Measurements from ENCODE around the gene MTIF2.

Gene MTIF2

GRCh38 chr2:55239656-55240222 is 29.3 kb downstream of the MTIF2 start:
- DNase-seq (ENCODE audit: low read depth): no peak
- TF ChIP-seq, protein P1, sequence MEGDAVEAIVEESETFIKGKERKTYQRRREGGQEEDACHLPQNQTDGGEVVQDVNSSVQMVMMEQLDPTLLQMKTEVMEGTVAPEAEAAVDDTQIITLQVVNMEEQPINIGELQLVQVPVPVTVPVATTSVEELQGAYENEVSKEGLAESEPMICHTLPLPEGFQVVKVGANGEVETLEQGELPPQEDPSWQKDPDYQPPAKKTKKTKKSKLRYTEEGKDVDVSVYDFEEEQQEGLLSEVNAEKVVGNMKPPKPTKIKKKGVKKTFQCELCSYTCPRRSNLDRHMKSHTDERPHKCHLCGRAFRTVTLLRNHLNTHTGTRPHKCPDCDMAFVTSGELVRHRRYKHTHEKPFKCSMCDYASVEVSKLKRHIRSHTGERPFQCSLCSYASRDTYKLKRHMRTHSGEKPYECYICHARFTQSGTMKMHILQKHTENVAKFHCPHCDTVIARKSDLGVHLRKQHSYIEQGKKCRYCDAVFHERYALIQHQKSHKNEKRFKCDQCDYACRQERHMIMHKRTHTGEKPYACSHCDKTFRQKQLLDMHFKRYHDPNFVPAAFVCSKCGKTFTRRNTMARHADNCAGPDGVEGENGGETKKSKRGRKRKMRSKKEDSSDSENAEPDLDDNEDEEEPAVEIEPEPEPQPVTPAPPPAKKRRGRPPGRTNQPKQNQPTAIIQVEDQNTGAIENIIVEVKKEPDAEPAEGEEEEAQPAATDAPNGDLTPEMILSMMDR (IDR thresholded peaks at IDR 0.05; ENCODE audit: control insufficient read depth, insufficient read depth, low read depth, low read length, missing control alignments): no peak
- H3K4me3 ChIP-seq (ENCODE audit: control insufficient read depth, low read depth, low read length): no peak overlapping the region

DNA sequence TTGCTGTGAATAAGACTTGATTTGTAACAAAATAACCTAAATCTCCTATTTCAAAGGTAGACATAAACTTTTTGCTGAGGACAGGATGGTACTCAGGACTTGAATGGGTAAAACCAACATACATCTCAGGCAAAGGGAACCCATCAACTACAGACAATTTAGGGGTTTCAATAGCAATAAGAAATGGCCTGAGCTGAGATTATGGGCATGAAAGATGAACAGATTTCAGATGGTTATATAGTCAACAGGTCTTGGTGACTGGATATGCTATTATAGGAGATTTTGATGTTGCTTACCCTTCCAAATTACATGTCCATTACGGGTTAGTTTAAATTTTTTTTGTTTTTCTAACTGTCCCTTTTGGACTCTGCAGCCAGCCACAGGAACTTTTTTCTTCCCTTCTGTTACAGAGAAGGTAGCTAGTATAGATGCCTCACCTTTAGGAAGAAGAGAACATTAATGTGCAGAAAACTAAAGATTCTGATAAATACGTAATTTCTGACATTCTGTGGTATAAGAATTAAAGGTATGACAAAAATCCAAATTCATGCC is 32.0 kb downstream of the MTIF2 start:
- no peak for DNase-seq (ENCODE audit: low read depth)
- no peak overlapping the region for H3K4me3 ChIP-seq (ENCODE audit: control insufficient read depth, low read depth, low read length)
- TF ChIP-seq, protein P1 (IDR thresholded peaks at IDR 0.05; ENCODE audit: control insufficient read depth, insufficient read depth, low read depth, low read length, missing control alignments): no peak

- H3K4me3 ChIP-seq (ENCODE audit: control insufficient read depth, low read depth, low read length): no peak overlapping the region
- no peak for DNase-seq (ENCODE audit: low read depth)
- TF ChIP-seq, protein P1 (IDR thresholded peaks at IDR 0.05; ENCODE audit: control insufficient read depth, insufficient read depth, low read depth, low read length, missing control alignments): no peak
Measured at GRCh38 chr2:55235724-55236538, 33.1 kb downstream of the MTIF2 start.

DNA sequence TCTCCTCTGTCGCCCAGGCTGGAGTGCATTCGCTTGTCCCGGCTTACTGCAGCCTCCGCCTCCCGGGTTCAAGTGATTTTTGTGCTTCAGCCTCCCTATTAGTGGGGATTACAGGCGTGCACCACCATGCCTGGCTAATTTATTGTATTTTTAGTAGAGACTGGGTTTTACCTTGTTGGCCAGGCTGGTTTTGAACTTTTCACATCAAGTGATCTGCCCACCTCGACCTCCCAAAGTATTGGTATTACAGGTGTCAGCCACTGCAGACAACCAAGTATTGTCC is 35.4 kb downstream of the MTIF2 start:
- H3K4me3 ChIP-seq (ENCODE audit: control insufficient read depth, low read depth, low read length): peak overlapping the region; percentile 96
- TF ChIP-seq, protein P1 (IDR thresholded peaks at IDR 0.05; ENCODE audit: control insufficient read depth, insufficient read depth, low read depth, low read length, missing control alignments): no peak
- DNase-seq (ENCODE audit: low read depth): no peak

DNA sequence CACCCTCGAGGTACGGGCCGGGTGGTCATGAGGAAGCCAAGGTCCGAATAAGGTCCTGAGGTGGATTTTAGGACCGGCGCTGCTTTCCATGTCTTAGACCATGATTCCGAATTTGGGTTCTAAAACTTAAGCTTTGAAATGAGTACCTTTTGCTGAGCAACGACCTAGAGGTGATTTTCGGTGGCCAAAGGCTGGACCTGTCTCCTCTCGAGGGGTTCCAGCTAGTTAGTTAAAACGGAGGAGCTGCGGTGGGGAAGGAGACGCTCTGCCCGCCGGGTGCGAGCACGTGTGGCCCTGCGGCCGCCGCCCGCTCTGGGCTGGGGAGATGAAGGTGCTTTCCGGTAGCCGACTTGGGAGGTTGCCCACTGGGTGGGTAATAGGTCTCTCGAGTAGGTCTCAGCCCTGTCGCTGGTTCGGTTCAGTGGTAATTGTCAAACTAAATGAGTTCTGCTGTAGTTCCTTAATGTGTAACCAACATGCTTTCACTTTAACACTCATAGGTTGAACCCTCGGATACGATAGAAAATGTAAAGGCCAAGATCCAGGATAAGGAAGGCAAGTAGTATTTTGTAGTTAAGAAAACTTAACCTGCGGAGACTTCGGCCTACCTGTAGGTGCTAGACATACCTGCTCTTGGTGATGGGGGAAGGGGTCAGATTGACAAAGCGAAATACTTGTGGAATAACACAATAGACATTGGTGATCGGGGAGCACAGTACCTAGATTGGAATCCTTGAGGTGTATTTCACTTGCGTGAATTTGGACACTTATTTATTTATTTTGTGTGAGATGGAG is 36.0 kb downstream of the MTIF2 start:
- H3K4me3 ChIP-seq (ENCODE audit: control insufficient read depth, low read depth, low read length): peak overlapping the region; percentile 96
- DNase-seq (ENCODE audit: low read depth): no peak
- TF ChIP-seq, protein P1 (IDR thresholded peaks at IDR 0.05; ENCODE audit: control insufficient read depth, insufficient read depth, low read depth, low read length, missing control alignments): no peak

GRCh38 chr2:55232084-55232862 is 36.8 kb downstream of the MTIF2 start, which contains the start of the genes CLHC1 and RPS27A:
Gene CLHC1 (minus strand): TSS chr2:55232293. CDS start chr2:55222411, 9,882 bp downstream.
Gene RPS27A (plus strand): TSS chr2:55232688. CDS start chr2:55232825, 137 bp downstream.
- H3K4me3 ChIP-seq (ENCODE audit: control insufficient read depth, low read depth, low read length): peak within 1 kb of the TSS; percentile 96
- TF ChIP-seq, protein P1 (IDR thresholded peaks at IDR 0.05; ENCODE audit: control insufficient read depth, insufficient read depth, low read depth, low read length, missing control alignments): no peak
- DNase-seq (ENCODE audit: low read depth): peak; percentile 88
